HG03469 (cell line): Measurements from ENCODE around the gene ELP4.
A peak's percentile ranks its signal among the peaks of the same experiment; 100 is the strongest.
"Not testable (repeated sequence)": the region's sequence is repeated elsewhere in the genome, so short reads cannot be mapped to it uniquely, and the experiment has no call there.

Experiments
- ATAC-seq: cut with Tn5 transposase; IDR thresholded peaks from one replicate; pipeline ENCODE4 v1.9.1; 2021; ENCODE audit warnings: mild to moderate bottlenecking, moderate library complexity, moderate number of reproducible peaks; ENCODE audit not compliant: unreplicated experiment

The ELP4 gene

DNA sequence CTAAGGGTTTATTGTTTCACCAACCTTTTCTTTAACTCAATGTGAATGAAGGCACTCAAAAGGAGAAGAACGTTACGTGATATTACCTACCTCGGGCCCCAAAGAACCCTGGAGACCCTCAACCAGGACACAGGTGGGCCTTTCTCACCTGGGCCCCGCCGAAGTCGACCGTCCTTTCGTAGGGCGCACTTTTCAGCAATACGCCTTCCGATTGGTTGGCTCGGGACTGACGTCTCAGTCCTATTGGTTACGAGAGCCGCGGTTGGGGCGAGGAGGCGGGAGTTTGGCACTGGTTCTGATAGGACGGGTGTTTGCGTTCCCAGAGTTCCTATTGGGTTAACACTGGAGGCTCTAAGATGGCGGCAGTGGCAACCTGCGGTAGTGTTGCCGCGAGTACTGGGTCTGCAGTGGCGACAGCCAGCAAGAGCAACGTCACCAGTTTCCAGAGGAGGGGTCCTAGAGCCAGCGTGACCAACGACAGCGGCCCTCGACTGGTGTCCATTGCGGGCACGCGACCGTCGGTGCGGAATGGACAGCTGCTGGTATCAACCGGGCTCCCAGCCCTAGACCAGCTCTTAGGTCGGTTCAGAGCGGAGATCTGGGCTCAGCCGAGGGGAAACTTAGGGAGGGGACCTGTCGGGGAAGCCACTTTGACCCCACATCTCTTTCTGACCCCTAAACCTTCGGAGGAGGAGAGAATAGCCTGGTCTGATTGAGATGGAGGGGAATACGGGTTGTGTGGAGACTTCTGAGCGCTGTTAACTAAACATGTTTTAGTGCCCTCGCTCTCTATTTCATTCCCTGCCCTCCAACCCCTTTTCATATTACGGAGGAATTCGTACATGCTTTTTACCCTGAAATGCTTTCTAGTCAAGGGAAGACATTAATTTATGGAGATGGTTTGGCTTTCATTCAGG, at the start of gene ELP4, which contains the start of gene IMMP1L:
TSS of gene ELP4 (plus strand) at position 339 of the 917 bp plus-strand sequence. CDS start at position 357, 18 bp downstream.
TSS of gene IMMP1L (minus strand) at position 194 of the 917 bp plus-strand sequence. CDS start 46,346 bp downstream, outside the sequence.
- peak; percentile 99 for ATAC-seq

DNA sequence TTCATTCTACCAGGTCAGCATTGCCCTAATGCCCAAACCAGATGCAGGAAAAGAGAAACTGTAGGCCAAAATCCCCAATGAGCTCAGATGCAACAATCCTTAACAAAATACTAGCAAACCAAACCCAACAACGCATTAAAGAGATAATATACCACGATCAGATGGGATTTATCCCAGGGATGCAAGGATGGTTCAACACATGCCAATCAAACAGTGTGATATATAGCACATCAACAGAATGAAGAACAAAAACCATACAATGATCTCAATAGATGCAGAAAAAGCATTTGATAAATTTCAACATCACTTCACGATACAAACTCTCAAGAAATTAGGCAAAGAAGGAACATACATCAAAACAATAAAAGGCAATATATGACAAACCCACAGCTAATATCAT, 45.1 kb upstream of the ELP4 start:
- ATAC-seq: no peak

DNA sequence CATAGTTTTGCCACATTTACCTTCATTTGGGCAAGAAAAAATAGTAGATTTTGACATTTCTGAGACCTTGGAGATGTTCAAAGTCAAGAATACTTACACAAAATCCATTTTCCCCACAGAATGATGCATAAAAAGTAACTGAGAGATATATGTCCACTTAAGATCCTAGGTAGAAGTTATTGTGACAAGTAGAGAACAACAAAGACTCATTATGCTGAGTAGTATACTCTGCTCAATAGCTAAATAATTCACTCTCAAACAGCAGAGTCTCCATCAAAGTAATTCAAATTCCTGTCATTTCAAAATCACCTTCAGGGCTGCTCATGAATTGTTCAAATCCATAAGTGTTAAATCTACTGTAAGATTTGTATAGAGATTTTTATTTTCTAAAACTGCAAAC, 35.5 kb upstream of the ELP4 start:
- no peak for ATAC-seq

DNA sequence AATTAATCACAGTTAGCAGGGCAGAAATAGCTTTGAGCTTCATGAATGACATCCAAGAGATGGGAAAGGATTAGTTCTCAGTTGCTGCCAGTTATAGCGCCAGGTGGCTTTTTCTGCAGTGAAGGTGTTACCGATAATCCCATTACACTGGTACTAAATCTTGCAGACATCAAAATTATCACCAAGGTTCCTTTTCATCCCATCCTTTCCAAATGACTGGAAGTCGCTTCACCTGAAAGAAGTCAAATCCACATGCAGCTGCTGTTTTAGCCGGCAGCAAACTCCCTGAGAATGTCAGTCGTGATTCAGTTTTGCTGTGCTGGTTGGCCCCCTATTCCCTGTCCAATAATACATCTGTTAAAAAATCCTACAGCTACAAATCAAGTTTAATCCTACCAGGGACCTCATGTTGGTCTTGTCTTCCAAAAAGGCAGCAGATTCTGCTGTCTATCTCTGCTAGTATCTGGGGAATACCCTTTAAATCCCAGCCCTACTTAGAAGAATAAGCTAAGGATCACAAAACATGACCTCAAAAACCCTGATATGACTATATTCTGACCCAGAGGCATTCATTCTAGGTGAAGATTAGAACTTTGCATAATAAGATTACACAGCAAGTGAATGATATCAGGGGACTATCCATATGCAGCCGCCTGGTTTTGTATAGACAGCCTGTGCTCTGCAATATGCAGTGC, 31.9 kb upstream of the ELP4 start:
- no peak for ATAC-seq

- ATAC-seq: no peak
Observed at GRCh38 chr11:31478223-31478590, 31.4 kb upstream of the ELP4 start.

GRCh38 chr11:31479066-31479465, 30.5 kb upstream of the ELP4 start:
- no peak for ATAC-seq

DNA sequence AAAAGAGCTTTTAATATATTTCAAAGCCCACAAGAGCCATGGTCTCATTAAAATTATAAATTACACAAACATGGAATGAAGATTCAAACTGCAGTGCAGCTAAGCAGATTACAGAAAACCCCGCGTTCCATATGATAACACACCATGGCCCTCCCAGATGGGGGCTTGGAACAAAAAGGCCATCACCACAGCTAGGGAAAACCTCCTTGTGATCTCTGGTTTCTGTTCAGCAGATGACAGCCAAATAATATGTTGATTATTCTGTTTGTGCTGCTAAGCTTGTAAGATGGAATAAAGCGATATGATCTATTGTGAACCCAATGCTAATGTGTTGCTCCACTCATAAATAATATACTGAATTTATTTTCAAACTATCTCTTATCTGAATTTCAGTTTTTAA, 28.6 kb upstream of the ELP4 start:
- no peak for ATAC-seq

DNA sequence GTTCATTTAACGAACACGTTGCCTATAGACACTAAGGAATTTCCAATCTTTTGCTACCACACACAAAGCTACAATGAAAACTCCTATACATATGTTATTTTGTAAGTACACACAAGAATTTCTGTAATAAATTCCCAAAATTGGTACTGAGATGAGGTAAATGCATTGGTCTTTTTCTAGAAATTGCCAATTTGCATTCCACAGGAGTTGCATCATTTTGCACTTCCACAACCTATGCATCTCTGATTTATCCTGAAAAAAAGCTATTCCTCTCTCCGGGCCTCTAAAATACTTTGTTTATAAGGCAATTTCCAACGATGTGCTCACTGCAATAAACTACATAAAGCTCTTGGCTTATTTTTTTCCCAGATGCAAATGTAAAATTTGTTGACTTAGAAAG, 25.1 kb upstream of the ELP4 start:
- ATAC-seq: no peak

DNA sequence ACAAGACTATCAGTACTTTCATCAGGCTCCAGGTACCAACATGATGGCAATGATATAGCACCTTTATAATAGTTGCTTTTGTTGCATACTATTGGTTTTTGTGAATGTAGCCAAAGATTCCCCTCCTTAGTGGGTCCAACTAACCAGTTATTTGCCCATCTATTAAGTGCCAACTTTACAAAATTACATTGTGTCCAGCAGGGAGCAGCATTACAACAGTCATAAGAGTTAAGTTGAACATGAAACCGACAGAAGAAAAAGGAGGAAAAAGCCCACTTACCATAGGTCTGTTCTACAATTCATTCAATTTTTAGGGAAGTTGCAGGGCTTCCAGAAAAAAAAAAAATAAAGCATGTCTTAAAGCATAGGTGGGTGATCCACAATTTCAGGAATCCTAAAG, 21.7 kb upstream of the ELP4 start:
- ATAC-seq: peak; percentile 66

- ATAC-seq: no peak
Observed at GRCh38 chr11:31492320-31492913, 17.1 kb upstream of the ELP4 start.

DNA sequence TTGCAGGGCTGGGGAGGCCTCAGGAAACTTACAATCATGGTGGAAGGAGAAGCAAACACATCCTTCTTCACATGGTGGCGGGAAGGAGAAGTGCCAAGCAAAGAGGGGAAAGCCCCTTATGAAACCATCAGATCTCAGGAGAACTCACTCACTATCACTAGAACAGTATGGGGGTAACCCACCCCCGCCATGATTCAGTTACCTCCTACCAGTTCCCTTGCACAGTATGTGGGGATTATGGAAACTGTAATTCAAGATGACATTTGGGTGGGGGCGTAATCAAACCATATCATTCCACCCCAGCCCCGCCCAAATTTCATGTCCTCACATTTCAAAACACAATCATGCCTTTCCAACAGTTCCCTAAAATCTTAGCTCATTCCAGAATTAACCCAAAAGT, 16.3 kb upstream of the ELP4 start:
- ATAC-seq: no peak

- ATAC-seq: not testable (repeated sequence)
Observed at GRCh38 chr11:31493762-31494161, 15.8 kb upstream of the ELP4 start.

GRCh38 chr11:31499576-31500178, 9.9 kb upstream of the ELP4 start:
- no peak for ATAC-seq

DNA sequence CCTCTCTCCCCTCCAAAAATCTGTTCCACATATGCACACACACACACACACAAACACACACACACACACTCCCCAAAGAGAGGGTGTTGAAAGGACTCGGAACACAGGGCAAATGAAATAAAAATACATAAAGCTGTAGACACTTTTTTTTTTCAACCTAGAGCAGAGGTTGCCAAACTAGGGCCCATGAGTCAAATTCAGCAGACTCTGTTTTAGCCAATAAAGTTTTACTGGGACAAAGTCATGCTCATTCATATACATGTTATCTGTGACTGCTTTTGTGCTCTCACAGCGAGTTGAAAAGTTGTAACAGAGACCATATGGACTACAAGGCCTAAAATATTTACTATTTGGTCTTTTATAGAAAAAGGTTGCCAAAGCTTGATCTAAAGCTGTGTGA, 9.0 kb upstream of the ELP4 start:
- no peak for ATAC-seq

DNA sequence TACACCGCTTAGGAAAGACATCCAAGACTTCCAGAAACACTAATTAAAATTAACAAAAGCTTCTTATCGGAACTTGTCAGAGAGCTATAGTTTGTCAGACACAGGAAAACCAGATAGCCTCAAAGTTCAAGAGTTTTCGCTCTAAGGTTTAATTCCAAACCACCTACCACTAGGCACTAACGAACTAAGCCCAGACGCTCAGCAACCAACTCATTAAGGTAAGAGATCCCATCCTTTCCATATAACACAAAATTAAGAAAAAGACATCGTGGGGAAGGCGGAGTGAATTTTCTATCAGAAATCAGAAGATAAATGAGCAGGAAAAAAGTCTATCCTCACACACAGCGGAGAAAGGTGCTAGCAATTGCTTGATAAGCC, 527 bp upstream of the ELP4 start:
- no peak for ATAC-seq

DNA sequence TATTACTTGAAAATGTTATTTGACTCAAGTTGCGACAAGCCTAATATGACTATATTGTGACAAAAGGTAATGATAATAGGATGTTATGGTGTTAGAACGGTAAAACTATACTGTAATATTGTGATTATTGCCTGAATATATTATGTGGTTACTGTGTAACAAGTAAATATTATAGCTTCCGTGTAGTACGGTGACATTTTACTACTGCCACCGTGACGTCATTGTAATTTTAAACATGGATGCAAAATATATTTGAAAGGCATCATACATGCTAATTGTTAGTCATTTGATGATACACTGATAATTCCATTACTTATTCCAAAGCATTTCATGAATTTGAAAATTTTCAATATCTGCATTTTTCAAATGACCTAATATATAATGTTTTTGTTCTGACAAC, 2.5 kb downstream of the ELP4 start:
- no peak for ATAC-seq

- ATAC-seq: no peak
Observed at GRCh38 chr11:31521497-31522150, 12.1 kb downstream of the ELP4 start.

GRCh38 chr11:31529189-31529588, 19.6 kb downstream of the ELP4 start:
- ATAC-seq: no peak

DNA sequence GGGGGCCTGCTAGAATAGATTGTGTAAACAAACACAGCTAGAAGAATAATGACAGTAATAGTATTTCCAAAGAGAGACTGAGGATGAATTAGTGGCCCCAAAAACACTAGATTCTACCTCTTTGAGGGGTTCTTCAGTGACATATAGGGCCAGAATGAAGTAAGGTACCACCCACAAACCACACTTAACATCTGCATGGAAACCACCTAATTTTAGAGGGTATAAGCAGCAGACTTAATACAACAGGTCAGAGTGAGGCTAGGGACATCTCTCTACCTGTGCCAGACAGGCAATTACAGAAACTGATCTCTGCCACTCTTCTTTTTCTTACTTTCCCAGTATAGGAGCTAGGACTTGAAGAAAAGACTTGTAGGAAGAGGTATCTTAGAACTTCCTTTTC, 20.1 kb downstream of the ELP4 start:
- ATAC-seq: no peak

DNA sequence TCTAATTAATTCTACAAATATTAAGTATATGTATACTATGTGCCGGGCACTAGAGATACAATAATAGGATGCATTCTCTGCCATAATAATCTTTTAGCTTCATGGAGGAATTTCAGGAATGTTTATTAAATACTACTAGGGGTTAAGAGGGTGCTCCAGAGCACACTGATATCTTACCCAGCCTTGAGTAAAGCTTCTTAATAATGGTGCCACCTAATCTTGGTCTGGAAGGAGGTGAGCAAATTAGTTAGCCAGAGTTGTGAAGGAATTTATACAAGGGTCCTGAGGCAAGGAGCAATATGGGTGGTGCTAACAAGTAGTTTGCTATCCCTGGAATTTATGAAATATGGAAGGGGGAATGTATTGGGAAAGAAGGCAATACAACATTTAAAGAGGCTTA, 21.7 kb downstream of the ELP4 start:
- ATAC-seq: no peak

DNA sequence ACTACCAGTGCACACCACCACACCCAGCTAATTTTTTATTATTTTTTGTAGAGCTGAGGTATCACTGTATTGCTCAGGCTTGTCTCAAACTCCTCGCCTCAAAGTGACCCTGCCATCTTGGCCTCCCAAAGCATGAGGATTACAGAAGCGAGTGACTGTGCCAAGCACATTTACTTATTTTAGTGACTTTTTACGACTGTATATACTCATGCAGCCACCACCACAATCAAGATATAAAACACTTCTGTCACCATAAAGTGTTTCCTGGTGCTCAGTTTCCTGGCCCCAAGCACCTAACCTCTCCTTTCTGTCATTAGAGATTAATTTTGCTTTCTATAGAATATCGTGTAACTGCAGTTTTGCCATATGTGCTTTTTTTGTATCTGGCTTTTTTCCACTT, 25.9 kb downstream of the ELP4 start:
- ATAC-seq: no peak
